Measurements from ENCODE around the gene EP400.

DNA sequence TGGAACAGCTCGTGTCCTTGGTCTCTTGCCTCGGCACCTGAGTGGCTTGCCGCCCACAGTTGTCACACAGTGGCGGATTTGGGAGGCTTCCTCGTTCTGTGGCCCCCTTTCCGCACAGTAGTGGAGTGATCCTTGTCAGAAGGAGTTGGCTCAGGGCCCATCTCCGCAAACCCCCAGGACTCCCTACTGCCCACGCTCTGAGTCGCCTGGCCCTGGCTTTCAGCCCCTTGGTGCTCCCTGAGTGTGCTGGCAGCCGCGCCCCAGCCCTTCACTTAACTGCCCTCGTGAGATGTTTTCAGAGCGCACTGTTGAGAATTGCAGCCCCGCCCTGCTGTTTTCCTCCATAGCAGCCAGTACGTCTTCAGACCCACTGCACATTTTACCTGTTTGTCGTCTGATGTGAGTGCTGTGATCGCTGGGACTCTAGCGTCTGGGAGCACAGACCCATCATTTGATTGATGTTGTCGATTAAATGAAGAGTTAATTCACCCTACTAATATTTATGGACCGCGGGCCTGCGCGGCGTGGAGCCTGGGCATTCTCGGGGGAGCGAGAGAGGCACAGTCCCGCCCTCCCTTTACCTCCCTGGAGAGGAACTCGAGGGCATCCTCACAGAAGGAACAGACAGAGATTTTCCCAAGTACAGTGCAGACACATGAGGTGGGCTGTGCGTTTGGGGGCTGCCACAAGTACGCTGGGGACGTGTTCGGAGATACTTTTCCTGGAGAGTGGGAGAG lies 102.6 kb downstream of the EP400 start:
- TF ChIP-seq, protein P1, sequence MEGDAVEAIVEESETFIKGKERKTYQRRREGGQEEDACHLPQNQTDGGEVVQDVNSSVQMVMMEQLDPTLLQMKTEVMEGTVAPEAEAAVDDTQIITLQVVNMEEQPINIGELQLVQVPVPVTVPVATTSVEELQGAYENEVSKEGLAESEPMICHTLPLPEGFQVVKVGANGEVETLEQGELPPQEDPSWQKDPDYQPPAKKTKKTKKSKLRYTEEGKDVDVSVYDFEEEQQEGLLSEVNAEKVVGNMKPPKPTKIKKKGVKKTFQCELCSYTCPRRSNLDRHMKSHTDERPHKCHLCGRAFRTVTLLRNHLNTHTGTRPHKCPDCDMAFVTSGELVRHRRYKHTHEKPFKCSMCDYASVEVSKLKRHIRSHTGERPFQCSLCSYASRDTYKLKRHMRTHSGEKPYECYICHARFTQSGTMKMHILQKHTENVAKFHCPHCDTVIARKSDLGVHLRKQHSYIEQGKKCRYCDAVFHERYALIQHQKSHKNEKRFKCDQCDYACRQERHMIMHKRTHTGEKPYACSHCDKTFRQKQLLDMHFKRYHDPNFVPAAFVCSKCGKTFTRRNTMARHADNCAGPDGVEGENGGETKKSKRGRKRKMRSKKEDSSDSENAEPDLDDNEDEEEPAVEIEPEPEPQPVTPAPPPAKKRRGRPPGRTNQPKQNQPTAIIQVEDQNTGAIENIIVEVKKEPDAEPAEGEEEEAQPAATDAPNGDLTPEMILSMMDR (IDR thresholded peaks at IDR 0.05) = no peak
- TF ChIP-seq EP300 (IDR thresholded peaks at IDR 0.05) (no peak), POLR2AphosphoS5 (IDR thresholded peaks at IDR 0.05) (no peak), POLR2A (IDR thresholded peaks at IDR 0.05) (no peak)

All from gastroesophageal sphincter (tissue), 3 donors.